Measurements from ENCODE around the gene LSS. TPM values are rescaled to one million over a fixed set of nuclear protein-coding genes. Genes with fewer than 3 reads are reported as not detected.

LSS gene
- total and polyA plus RNA-seq, 2 of the 4 experiments (the other 2 are of a cell fraction), result 43.4 to 58.1 TPM

DNA sequence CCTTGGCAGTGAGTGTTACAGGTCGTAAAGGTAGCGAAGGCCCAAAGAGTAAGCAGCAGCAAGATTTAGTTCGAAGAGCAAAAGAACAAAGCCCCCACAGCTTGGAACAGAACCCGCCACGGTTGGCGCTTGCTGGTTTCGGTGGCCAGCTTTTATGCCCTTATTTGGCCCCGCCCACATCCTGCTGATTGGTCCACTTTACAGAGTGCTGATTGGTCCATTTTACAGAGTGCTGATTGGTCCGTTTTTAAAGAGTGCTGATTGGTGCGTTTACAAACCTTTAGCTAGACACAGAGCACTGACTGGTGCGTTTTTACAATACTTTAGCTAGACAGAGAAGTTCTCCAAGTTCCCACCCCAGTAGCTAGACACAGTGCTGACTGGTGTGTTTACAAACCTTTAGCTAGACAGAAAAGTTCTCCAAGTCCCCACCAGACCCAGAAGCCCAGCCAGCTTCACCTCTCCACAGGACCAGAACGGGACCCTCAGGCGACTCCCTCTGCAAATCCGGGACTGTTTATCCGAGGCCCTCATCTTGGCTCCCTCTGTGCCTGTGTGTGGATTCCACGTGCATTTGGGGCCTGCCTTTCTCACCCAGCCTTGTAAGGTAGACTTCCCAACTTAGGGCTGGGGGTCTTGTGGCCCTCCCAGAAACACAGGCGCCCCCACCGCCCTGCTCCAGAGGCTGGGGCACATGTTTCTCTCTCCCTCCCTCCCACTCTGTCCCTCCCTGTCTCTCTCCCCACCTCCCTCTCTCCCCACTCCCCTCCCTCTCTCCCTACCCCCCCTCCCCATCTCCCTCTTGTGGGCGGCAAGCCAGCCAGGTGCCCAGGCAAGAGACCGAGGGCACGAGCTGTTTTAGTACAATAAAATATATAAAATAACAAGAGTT is 85.7 kb downstream of the LSS start:
- 82% methylated on average over 9 of the region's 21 CpGs; no CpG with 5 or more reads in 1 of the 2 experiments for WGBS, 2 experiments (ENCODE audit: extremely low coverage in 2 of 2, insufficient read length in 1 of 2)

More for the DNA sequence above, 85.7 kb downstream of the LSS start:
- no peak overlapping the region for H2BK20ac ChIP-seq (ENCODE audit: low read depth, low read length)
- H3K9ac ChIP-seq (ENCODE audit: low read depth, low read length), result no peak overlapping the region
- no TSS peak for BruUV-seq (replicated peaks)
- no peak overlapping the region for H2BK120ac ChIP-seq (ENCODE audit: low read depth, low read length)
- CTCF ChIA-PET, result interaction anchor here (0.6 to 1.6 kb wide), 6 partner anchors 10 to 216 kb away, joined by 3 to 13 read pairs (median 6); no protein-coding TSS in a partner anchor
- no peak overlapping the region for H3K4me2 ChIP-seq (ENCODE audit: low read depth, low read length)
- H3K23ac ChIP-seq (ENCODE audit: low read depth, low read length), result no peak overlapping the region; the same call in 1 of the 2 replicates
- no peaks in the 10 kb centered on the region for H3K79me1 ChIP-seq (ENCODE audit: low read depth in 1 of 2, low read length in 2 of 2)
- H3K9me1 ChIP-seq (ENCODE audit: insufficient read depth, low read length), result no peaks in the 10 kb centered on the region
- H2AK9ac ChIP-seq (replicated peaks; ENCODE audit: low read depth, low read length, poor library complexity), result peak overlapping the region; percentile 72
- dilution Hi-C loops (cut with HindIII; ENCODE audit: low sequenced_read_pairs, unreplicated experiment), result no loop called here
- H4K5ac ChIP-seq (ENCODE audit: low read depth, low read length), result no peak overlapping the region
- POLR2A ChIA-PET (ENCODE audit: unreplicated experiment), result no interaction called here
- H4K91ac ChIP-seq (ENCODE audit: insufficient read depth, low read depth, low read length), result no peak overlapping the region
- no peak overlapping the region for H3K18ac ChIP-seq (ENCODE audit: low read depth, low read length)
- in situ Hi-C loops (cut with MboI; ENCODE audit: low sequenced_read_pairs), result no loop called here
- peak overlapping the region; percentile 54; the same call in 1 of the 2 replicates for H2AK5ac ChIP-seq (ENCODE audit: low read depth, low read length)
- H3K4me1 ChIP-seq (ENCODE audit: control insufficient read depth, insufficient read depth, low read length), result 0 out of 2 replicates have a peak, but pooled peaks cover 2% of the 10 kb centered on the region
- intact Hi-C loops (cut with micrococcal nuclease), result loop anchor here (1.0 kb wide), 1 partner anchor 85 kb away; the partner anchor contains the start of gene LSS
- no peaks in the 10 kb centered on the region for H3K9me3 ChIP-seq (ENCODE audit: control insufficient read depth, insufficient read depth, low read length)
- H3K36me3 ChIP-seq (ENCODE audit: control insufficient read depth, insufficient read depth, low read length), result no peaks in the 10 kb centered on the region
- no peak overlapping the region for H3K14ac ChIP-seq (replicated peaks; ENCODE audit: low read depth, low read length)
- TF ChIP-seq FOS (IDR thresholded peaks at IDR 0.05; ENCODE audit: low read depth, low read length) (no peak), MAFK (IDR thresholded peaks at IDR 0.05; ENCODE audit: low read depth, low read length) (0 out of 2 replicates have a peak, but pooled peaks have one; percentile 15)
- H2BK15ac ChIP-seq (ENCODE audit: low read depth, low read length), result no peak overlapping the region
- H4K20me1 ChIP-seq (ENCODE audit: insufficient read depth, low read length), result no peaks in the 10 kb centered on the region
- H2AFZ ChIP-seq (replicated peaks; ENCODE audit: low read length, poor library complexity), result peak overlapping the region; percentile 67
- no peak overlapping the region for H3K56ac ChIP-seq (ENCODE audit: extremely low read depth, insufficient read depth, low read length)
- ATAC-seq (ENCODE audit: low read depth) (no peak), DNase-seq (no peak)
- no peak overlapping the region for H3K27ac ChIP-seq (ENCODE audit: insufficient read depth, low read length)
- H3K27me3 ChIP-seq (ENCODE audit: control insufficient read depth, insufficient read depth, low read length), result no peaks in the 10 kb centered on the region
- no peak overlapping the region for H2BK5ac ChIP-seq (ENCODE audit: low read depth, low read length, poor library complexity, severe bottlenecking)
- no peak overlapping the region for H3K4me3 ChIP-seq (ENCODE audit: insufficient read depth, low read depth, low read length)
- H4K8ac ChIP-seq (ENCODE audit: low read depth in 2 of 2, low read length in 2 of 2), result no peak overlapping the region
- peak overlapping the region; percentile 34; the same call in 1 of the 2 replicates for H3K4ac ChIP-seq (ENCODE audit: low read depth, low read length)
